DND-41 (cell line): ENCODE data around the gene CALN1.

ENCODE experiments used
- ATAC-seq: fragments of 200-7000 bp; cut with Tn5 transposase; 3 replicates; pipeline ENCODE4 v1.9.1; 2021; ENCODE audit warnings: low read depth; ENCODE audit not compliant: insufficient read depth
- DNase-seq: peaks from one replicate; pipeline ENCODE4 v3.0.0-alpha.2; 2020
- H2AFZ ChIP-seq: 2 replicates; pipeline ENCODE4 v1.6.0; 2012; ENCODE audit warnings: low read depth, low read length
- H3K27ac ChIP-seq: 2 replicates; pipeline ENCODE4 v1.5.1; 2012; ENCODE audit warnings: low read length, inconsistent platforms
- H3K27me3 ChIP-seq: fragments of 200-600 bp; sonication (generic); 2 replicates; pipeline ENCODE4 v1.6.0; 2012; ENCODE audit warnings: low read length, mild to moderate bottlenecking, inconsistent platforms; ENCODE audit not compliant: insufficient read depth, poor library complexity
- H3K36me3 ChIP-seq: 2 replicates; pipeline ENCODE4 v1.5.1; 2012; ENCODE audit warnings: low read length, inconsistent platforms; ENCODE audit not compliant: insufficient read depth
- H3K4me1 ChIP-seq: 2 replicates; pipeline ENCODE4 v1.5.1; 2012; ENCODE audit warnings: mild to moderate bottlenecking, low read length; ENCODE audit not compliant: insufficient read depth
- H3K4me2 ChIP-seq: 2 replicates; pipeline ENCODE4 v1.6.0; 2012; ENCODE audit warnings: mild to moderate bottlenecking, moderate library complexity, low read length, inconsistent platforms; ENCODE audit not compliant: insufficient read depth
- H3K4me3 ChIP-seq, 2 experiments: fragments of 200-600 bp in 1 of 2; shearing (Covaris generic) in 1 of 2; 2 replicates each; pipeline ENCODE4 v1.5.1; 2012 to 2016; ENCODE audit warnings: inconsistent platforms in 2 of 2, low read length in 2 of 2, mild to moderate bottlenecking in 2 of 2, low read depth in 1 of 2, moderate library complexity in 1 of 2
- H3K79me2 ChIP-seq: 2 replicates; pipeline ENCODE4 v1.6.0; 2012; ENCODE audit warnings: low read length, inconsistent platforms; ENCODE audit not compliant: insufficient read depth
- H3K9ac ChIP-seq: 2 replicates; pipeline ENCODE4 v1.6.0; 2012; ENCODE audit warnings: low read depth, mild to moderate bottlenecking, inconsistent platforms, low read length, moderate library complexity
- H3K9me3 ChIP-seq: 2 replicates; pipeline ENCODE4 v1.5.1; 2012; ENCODE audit warnings: low read length, moderate library complexity, mild to moderate bottlenecking, inconsistent platforms; ENCODE audit not compliant: insufficient read depth, severe bottlenecking
- H4K20me1 ChIP-seq: 2 replicates; pipeline ENCODE4 v1.6.0; 2012; ENCODE audit warnings: low read length; ENCODE audit not compliant: insufficient read depth
- EZH2 ChIP-seq: IDR thresholded peaks from 3 replicates; pipeline ENCODE4 v1.6.1; 2012; ENCODE audit warnings: borderline replicate concordance, low read depth, mild to moderate bottlenecking, moderate library complexity, low read length, inconsistent platforms; ENCODE audit not compliant: severe bottlenecking
- TF ChIP-seq, protein P1 (sequence below): IDR thresholded peaks from 2 replicates; pipeline ENCODE4 v1.5.1; 2012; ENCODE audit warnings: borderline replicate concordance, low read length, moderate library complexity, mild to moderate bottlenecking; ENCODE audit not compliant: poor library complexity, severe bottlenecking; ENCODE audit errors: extremely low read depth

The CALN1 gene

DNA sequence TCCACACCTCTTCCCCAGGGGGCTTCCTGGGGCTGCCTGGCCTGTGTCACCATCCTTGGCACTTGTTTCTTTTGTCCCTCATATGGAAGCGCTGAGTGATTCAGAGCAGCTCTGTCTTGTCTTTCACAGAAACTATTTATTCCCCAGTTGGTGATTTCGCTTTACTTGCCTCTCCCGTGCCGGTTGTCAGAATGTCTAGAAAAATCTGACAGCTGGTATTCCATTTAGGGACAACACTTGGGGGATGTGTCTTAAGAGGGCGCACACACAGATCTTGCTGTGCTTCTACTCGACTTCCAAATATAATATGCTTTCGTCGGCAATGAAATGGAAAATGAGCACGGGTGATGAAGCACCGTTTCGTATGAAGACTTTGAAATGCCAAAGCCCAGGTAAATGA is 611.8 kb downstream of the CALN1 start:
- Histone ChIP-seq H3K27me3 (no peaks in the 10 kb centered on the region), H3K27ac (no peak overlapping the region), H4K20me1 (no peaks in the 10 kb centered on the region), H3K9me3 (no peaks in the 10 kb centered on the region), H3K36me3 (no peaks in the 10 kb centered on the region), H3K4me1 (no peaks in the 10 kb centered on the region), H3K79me2 (no peaks in the 10 kb centered on the region), H3K4me3 (no peak overlapping the region), H2AFZ (no peak overlapping the region), H3K9ac (no peak overlapping the region), H3K4me2 (no peak overlapping the region)
- no peak for ATAC-seq
- DNase-seq = no peak
- no peak for TF ChIP-seq EZH2
- TF ChIP-seq, protein P1, sequence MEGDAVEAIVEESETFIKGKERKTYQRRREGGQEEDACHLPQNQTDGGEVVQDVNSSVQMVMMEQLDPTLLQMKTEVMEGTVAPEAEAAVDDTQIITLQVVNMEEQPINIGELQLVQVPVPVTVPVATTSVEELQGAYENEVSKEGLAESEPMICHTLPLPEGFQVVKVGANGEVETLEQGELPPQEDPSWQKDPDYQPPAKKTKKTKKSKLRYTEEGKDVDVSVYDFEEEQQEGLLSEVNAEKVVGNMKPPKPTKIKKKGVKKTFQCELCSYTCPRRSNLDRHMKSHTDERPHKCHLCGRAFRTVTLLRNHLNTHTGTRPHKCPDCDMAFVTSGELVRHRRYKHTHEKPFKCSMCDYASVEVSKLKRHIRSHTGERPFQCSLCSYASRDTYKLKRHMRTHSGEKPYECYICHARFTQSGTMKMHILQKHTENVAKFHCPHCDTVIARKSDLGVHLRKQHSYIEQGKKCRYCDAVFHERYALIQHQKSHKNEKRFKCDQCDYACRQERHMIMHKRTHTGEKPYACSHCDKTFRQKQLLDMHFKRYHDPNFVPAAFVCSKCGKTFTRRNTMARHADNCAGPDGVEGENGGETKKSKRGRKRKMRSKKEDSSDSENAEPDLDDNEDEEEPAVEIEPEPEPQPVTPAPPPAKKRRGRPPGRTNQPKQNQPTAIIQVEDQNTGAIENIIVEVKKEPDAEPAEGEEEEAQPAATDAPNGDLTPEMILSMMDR = no peak

DNA sequence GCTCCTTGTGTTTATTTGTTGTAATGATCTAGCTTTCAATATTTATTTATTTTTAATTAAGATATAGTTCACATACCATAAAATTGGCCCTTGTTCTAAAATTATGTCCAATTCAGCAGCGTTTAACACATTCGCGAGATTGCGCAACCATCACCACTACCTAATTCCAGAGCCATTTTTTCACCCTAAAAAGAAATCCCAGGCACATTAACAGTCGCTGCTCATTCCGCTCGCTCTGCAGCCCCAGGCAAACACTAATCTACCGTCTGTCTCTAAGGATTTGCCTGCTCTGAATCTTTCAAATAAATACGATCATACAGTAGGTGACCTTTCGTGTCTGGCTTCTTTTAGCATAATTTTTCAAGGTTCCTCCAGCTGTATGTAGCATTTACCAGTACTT is 616.7 kb downstream of the CALN1 start:
- ATAC-seq (no peak), DNase-seq (no peak)
- Histone ChIP-seq H3K79me2 (no peaks in the 10 kb centered on the region), H3K9ac (no peak overlapping the region), H3K9me3 (no peaks in the 10 kb centered on the region), H3K27me3 (no peaks in the 10 kb centered on the region), H3K27ac (no peak overlapping the region), H3K4me2 (no peak overlapping the region), H2AFZ (no peak overlapping the region), H3K4me3 (no peak overlapping the region), H4K20me1 (no peaks in the 10 kb centered on the region), H3K4me1 (0 out of 2 replicates have a peak, but pooled peaks cover 3% of the 10 kb centered on the region), H3K36me3 (no peaks in the 10 kb centered on the region)
- TF ChIP-seq EZH2 = no peak
- TF ChIP-seq, protein P1 = no peak

DNA sequence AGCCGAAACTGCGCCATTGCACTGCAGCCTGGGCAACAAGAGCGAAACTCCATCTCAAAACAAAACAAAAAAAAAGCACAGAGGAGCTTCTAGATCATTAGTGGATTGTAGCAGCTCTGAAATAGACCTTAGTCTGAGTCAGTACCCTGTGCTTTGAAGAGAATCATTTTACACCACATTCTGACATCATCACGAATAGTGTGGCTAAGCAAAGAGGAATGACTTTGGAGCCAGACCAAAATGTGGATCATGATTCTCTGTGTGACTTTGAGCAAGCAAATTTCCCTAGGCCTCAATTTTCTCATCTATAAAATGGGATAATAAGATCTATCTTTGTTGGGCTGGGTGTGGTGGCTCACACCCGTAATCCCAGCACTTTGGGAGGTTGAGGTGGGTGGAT is 618.9 kb downstream of the CALN1 start:
- no peaks in the 10 kb centered on the region for H4K20me1 ChIP-seq
- no peaks in the 10 kb centered on the region for H3K27me3 ChIP-seq
- no peak for DNase-seq
- H3K79me2 ChIP-seq = no peaks in the 10 kb centered on the region
- H3K9ac ChIP-seq = no peak overlapping the region
- no peak for ATAC-seq
- peaks cover 2% of the 10 kb centered on the region for H3K9me3 ChIP-seq
- no peak overlapping the region for H2AFZ ChIP-seq
- H3K36me3 ChIP-seq = no peaks in the 10 kb centered on the region
- no peak overlapping the region for H3K4me2 ChIP-seq
- TF ChIP-seq EZH2 = no peak
- TF ChIP-seq, protein P1 = no peak
- H3K4me1 ChIP-seq = 0 out of 2 replicates have a peak, but pooled peaks cover 7% of the 10 kb centered on the region
- H3K27ac ChIP-seq = no peak overlapping the region
- H3K4me3 ChIP-seq = no peak overlapping the region

DNA sequence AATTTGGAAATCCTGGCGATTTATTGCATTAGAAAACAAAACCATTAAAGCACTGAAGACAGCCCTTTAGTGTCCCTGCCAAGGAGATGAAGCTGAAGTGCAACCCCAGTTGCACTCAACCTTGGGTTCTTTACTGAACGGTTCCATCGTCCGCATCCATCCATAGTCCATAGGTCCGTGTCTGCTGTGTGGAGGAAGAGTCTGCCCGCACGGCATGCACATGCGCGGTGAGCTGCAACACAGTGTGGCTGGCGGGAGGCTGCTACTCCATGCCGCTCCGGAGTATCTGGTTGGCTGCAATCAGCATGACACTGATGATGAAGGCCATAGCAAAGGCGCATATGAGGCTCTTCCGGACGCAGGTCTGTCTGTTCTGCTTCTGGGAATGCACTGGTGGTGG is 624.6 kb downstream of the CALN1 start:
- Histone ChIP-seq H3K4me3 (no peak overlapping the region), H3K36me3 (no peaks in the 10 kb centered on the region), H3K4me2 (no peak overlapping the region), H4K20me1 (no peaks in the 10 kb centered on the region), H3K9me3 (peaks cover 21% of the 10 kb centered on the region), H2AFZ (no peak overlapping the region), H3K79me2 (no peaks in the 10 kb centered on the region), H3K9ac (no peak overlapping the region), H3K27ac (no peak overlapping the region), H3K4me1 (0 out of 2 replicates have a peak, but pooled peaks cover 7% of the 10 kb centered on the region), H3K27me3 (no peaks in the 10 kb centered on the region)
- DNase-seq (peak; percentile 8), ATAC-seq (no peak)
- TF ChIP-seq, protein P1 = no peak
- TF ChIP-seq EZH2 = no peak
